Prostate gland (tissue), 2 donors: Measurements from ENCODE around the gene COL6A1. TPM values are rescaled to one million over a fixed set of nuclear protein-coding genes. Genes with fewer than 3 reads are reported as not detected.

Source experiments
- DNase-seq: peaks from one replicate; pipeline ENCODE4 v3.0.0-alpha.2; 2019; ENCODE audit warnings: low spot score
- H3K27ac ChIP-seq, 2 donors: fragments of 200-600 bp; sonication (generic); 2 replicates each; pipeline ENCODE4 v1.5.1; 2017 to 2019
- H3K27me3 ChIP-seq: fragments of 200-600 bp; sonication (generic); replicated peaks from 2 replicates; pipeline ENCODE4 v1.5.1; 2019; ENCODE audit not compliant: insufficient read depth
- H3K36me3 ChIP-seq, 2 donors: fragments of 200-600 bp; sonication (generic); 1 replicate in 1 of 2; 2 replicates in 1 of 2; pipeline versions ENCODE4 v1.5.1 to v1.8.1; 2017 to 2019
- H3K4me1 ChIP-seq: fragments of 200-600 bp; sonication (generic); replicated peaks from 2 replicates; pipeline ENCODE4 v1.5.1; 2019
- H3K4me3 ChIP-seq, 2 donors: fragments of 200-600 bp; sonication (generic); 2 replicates each; pipeline ENCODE4 v1.5.1; 2017 to 2019
- H3K9me3 ChIP-seq: fragments of 200-600 bp; sonication (generic); 2 replicates; pipeline ENCODE4 v1.5.1; 2017
- CTCF ChIP-seq, 4 experiments: fragments of 200-600 bp in 2 of 4; fragments of 450-650 bp in 2 of 4; sonication (generic) in 2 of 4; IDR thresholded peaks; 1 replicate in 3 of 4; 2 replicates in 1 of 4; pipeline ENCODE4 v1.5.1; 2016 to 2019; ENCODE audit warnings: antibody characterized with exemption in 4 of 4, mild to moderate bottlenecking in 2 of 4, moderate library complexity in 2 of 4
- POLR2A ChIP-seq: fragments of 450-650 bp; IDR thresholded peaks from one replicate; pipeline ENCODE4 v1.6.1; 2016; ENCODE audit warnings: antibody characterized with exemption, mild to moderate bottlenecking
- POLR2AphosphoS5 ChIP-seq: sonication (generic); formaldehyde crosslinking; IDR thresholded peaks from one replicate; pipeline ENCODE4 v1.6.1; 2017; ENCODE audit warnings: antibody characterized with exemption
- WGBS: methylation state at CpG from one replicate; pipeline ENCODE4 v1.1.5; 2018; 5-methylcytosine and 5-hydroxymethylcytosine counted together
- intact Hi-C: fragments of 100-400 bp; cut with DNase I; formaldehyde crosslinking; loops from one replicate; pipeline ENCODE4 v1.14.2; 2022
- total RNA-seq, 2 donors: library from RNA; depleted of rRNA; stranded (reverse); fragments of >200 nt; gene quantifications; one replicate each; pipeline ENCODE4 v1.1.0, GENCODE V29; 2016

Gene COL6A1
- total RNA-seq, 2 donors from 2014 or later, result 163 to 265 TPM

GRCh38 chr21:46011267-46011967 lies 29.8 kb downstream of the COL6A1 start:
- no peak overlapping the region for H3K27ac ChIP-seq
- WGBS, result 72% methylated on average over 22 of the region's 22 CpGs
- H3K9me3 ChIP-seq, result no peaks in the 10 kb centered on the region
- no peak for DNase-seq
- H3K4me1 ChIP-seq, result no peaks in the 10 kb centered on the region
- intact Hi-C loops, result no loop called here
- TF ChIP-seq CTCF (IDR thresholded peaks at IDR 0.05) (no peak), POLR2AphosphoS5 (no peak), POLR2A (no peak)
- no peaks in the 10 kb centered on the region for H3K27me3 ChIP-seq
- no peaks in the 10 kb centered on the region for H3K36me3 ChIP-seq
- no peak overlapping the region for H3K4me3 ChIP-seq

GRCh38 chr21:46012154-46012553 lies 30.6 kb downstream of the COL6A1 start:
- no peaks in the 10 kb centered on the region for H3K9me3 ChIP-seq

GRCh38 chr21:46014828-46015227 lies 33.3 kb downstream of the COL6A1 start:
- no peaks in the 10 kb centered on the region for H3K4me1 ChIP-seq
- H3K4me3 ChIP-seq, result no peak overlapping the region
- TF ChIP-seq POLR2AphosphoS5 (no peak), POLR2A (no peak), CTCF (IDR thresholded peaks at IDR 0.05) (no peak)
- WGBS, result 75% methylated on average over 2 of the region's 2 CpGs
- H3K36me3 ChIP-seq, result no peaks in the 10 kb centered on the region
- no peaks in the 10 kb centered on the region for H3K9me3 ChIP-seq
- intact Hi-C loops, result no loop called here
- DNase-seq, result no peak
- no peak overlapping the region for H3K27ac ChIP-seq
- H3K27me3 ChIP-seq, result no peaks in the 10 kb centered on the region

More at GRCh38 chr21:46012154-46012553, 30.6 kb downstream of the COL6A1 start:
- H3K4me3 ChIP-seq, result no peak overlapping the region
- no peaks in the 10 kb centered on the region for H3K4me1 ChIP-seq
- H3K27ac ChIP-seq, result no peak overlapping the region
- no peak for TF ChIP-seq CTCF (IDR thresholded peaks at IDR 0.05)
- TF ChIP-seq POLR2AphosphoS5, result no peak
- TF ChIP-seq POLR2A, result no peak
- no peaks in the 10 kb centered on the region for H3K36me3 ChIP-seq
- 81% methylated on average over 4 of the region's 4 CpGs for WGBS
- no peaks in the 10 kb centered on the region for H3K27me3 ChIP-seq
- intact Hi-C loops, result no loop called here
- no peak for DNase-seq

- intact Hi-C loops, result no loop called here
- no peaks in the 10 kb centered on the region for H3K9me3 ChIP-seq
- no peaks in the 10 kb centered on the region for H3K27me3 ChIP-seq
- H3K36me3 ChIP-seq, result no peaks in the 10 kb centered on the region
- no peak overlapping the region for H3K4me3 ChIP-seq
- H3K27ac ChIP-seq, result no peak overlapping the region
- H3K4me1 ChIP-seq, result no peaks in the 10 kb centered on the region
- TF ChIP-seq POLR2A (no peak), POLR2AphosphoS5 (no peak), CTCF (IDR thresholded peaks at IDR 0.05) (no peak)
- no peak for DNase-seq
These were observed 35.6 kb downstream of the COL6A1 start for GRCh38 chr21:46017148-46017547.

- no peaks in the 10 kb centered on the region for H3K4me1 ChIP-seq
- TF ChIP-seq CTCF (IDR thresholded peaks at IDR 0.05), result no peak
- intact Hi-C loops, result no loop called here
- no peak overlapping the region for H3K27ac ChIP-seq
- no peak overlapping the region for H3K4me3 ChIP-seq
- no peaks in the 10 kb centered on the region for H3K9me3 ChIP-seq
- WGBS, result 93% methylated on average over 4 of the region's 4 CpGs
- H3K27me3 ChIP-seq, result no peaks in the 10 kb centered on the region
- no peak for DNase-seq
- H3K36me3 ChIP-seq, result no peaks in the 10 kb centered on the region
These were observed 36.1 kb downstream of the COL6A1 start for GRCh38 chr21:46017695-46018094.
